ACC112 (cell line): Measurements from ENCODE around the gene PRUNE2.
"Not testable (repeated sequence)": the region's sequence is repeated elsewhere in the genome, so short reads cannot be mapped to it uniquely, and the experiment has no call there.

ENCODE experiments used
- H2AFZ ChIP-seq: fragments of 200-600 bp; sonication (generic); one replicate; pipeline ENCODE4 v1.6.0; 2017; ENCODE audit warnings: antibody characterized with exemption, low read length; ENCODE audit not compliant: unreplicated experiment
- H3K27ac ChIP-seq: fragments of 200-600 bp; sonication (generic); 2 replicates; pipeline ENCODE4 v1.5.1; 2014; ENCODE audit warnings: low read depth, mild to moderate bottlenecking, antibody characterized with exemption, low read length, moderate library complexity
- H3K27me3 ChIP-seq: fragments of 200-600 bp; sonication (generic); 2 replicates; pipeline ENCODE4 v1.6.1; 2014; ENCODE audit warnings: mild to moderate bottlenecking, antibody characterized with exemption, low read length, moderate library complexity, mixed read lengths; ENCODE audit not compliant: insufficient read depth
- H3K36me3 ChIP-seq: fragments of 200-600 bp; sonication (generic); 2 replicates; pipeline ENCODE4 v1.6.1; 2016; ENCODE audit warnings: mild to moderate bottlenecking, antibody characterized with exemption, low read length, moderate library complexity, mixed read lengths; ENCODE audit not compliant: insufficient read depth
- H3K4me1 ChIP-seq: fragments of 200-600 bp; sonication (generic); one replicate; pipeline ENCODE4 v1.6.1; 2016; ENCODE audit warnings: low read length, mixed read lengths; ENCODE audit not compliant: insufficient read depth, unreplicated experiment, control insufficient read depth
- H3K4me3 ChIP-seq: fragments of 200-600 bp; sonication (generic); 2 replicates; pipeline ENCODE4 v1.5.1; 2014; ENCODE audit warnings: mild to moderate bottlenecking, low read depth, low read length
- H3K79me2 ChIP-seq: fragments of 200-600 bp; sonication (generic); one replicate; pipeline ENCODE4 v1.6.0; 2016; ENCODE audit warnings: low read length; ENCODE audit not compliant: control insufficient read depth, unreplicated experiment, insufficient read depth

PRUNE2 gene, protein sequence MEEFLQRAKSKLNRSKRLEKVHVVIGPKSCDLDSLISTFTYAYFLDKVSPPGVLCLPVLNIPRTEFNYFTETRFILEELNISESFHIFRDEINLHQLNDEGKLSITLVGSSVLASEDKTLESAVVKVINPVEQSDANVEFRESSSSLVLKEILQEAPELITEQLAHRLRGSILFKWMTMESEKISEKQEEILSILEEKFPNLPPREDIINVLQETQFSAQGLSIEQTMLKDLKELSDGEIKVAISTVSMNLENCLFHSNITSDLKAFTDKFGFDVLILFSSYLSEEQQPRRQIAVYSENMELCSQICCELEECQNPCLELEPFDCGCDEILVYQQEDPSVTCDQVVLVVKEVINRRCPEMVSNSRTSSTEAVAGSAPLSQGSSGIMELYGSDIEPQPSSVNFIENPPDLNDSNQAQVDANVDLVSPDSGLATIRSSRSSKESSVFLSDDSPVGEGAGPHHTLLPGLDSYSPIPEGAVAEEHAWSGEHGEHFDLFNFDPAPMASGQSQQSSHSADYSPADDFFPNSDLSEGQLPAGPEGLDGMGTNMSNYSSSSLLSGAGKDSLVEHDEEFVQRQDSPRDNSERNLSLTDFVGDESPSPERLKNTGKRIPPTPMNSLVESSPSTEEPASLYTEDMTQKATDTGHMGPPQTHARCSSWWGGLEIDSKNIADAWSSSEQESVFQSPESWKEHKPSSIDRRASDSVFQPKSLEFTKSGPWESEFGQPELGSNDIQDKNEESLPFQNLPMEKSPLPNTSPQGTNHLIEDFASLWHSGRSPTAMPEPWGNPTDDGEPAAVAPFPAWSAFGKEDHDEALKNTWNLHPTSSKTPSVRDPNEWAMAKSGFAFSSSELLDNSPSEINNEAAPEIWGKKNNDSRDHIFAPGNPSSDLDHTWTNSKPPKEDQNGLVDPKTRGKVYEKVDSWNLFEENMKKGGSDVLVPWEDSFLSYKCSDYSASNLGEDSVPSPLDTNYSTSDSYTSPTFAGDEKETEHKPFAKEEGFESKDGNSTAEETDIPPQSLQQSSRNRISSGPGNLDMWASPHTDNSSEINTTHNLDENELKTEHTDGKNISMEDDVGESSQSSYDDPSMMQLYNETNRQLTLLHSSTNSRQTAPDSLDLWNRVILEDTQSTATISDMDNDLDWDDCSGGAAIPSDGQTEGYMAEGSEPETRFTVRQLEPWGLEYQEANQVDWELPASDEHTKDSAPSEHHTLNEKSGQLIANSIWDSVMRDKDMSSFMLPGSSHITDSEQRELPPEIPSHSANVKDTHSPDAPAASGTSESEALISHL (N-terminal part only)

DNA sequence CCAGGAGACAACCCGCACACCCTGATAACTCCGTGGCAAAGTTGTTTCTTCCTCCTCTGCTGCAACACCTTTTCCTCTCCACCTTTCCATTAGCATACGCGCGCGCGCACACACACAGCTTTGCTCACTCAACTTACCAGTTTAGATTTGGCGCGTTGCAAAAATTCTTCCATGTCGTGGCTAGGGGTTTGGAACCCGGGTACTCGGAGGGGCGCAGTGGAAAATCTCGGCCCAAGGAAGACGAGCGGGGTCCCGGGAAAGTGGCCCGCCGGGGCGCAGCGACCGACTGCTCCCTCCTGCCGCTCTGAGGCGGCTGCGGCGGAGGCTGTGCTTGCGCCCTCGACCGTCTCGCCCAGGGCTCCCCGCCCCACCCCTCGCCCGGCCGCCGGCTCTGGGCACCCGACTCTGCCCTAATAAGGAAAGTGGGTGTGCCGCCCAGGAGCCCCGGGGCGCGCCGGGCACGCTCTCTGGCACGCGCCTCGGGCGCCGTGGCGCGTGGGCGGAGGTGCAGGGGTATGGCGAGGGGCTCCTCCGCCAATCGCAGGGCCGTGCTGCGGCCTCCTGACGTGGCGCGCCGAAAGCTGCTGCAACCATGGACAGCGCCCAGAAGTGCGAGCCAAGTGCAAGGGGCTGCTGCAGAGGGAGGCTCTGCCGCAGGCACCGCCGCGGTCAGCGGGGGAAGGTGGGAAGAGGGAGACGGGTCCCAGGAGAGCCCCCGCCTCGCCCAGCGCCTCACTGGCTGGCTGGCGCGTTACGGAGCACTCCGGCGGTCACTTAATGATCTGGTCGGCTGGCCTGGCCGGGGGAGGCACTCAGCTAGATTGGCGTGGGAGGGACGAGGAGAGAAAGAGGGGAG, at the start of gene PRUNE2:
Gene PRUNE2 (minus strand): TSS at position 324 of the 856 bp plus-strand sequence. CDS start 151 bp downstream, at position 173.
- H3K79me2 ChIP-seq, result peaks cover 14% of the 10 kb centered on the region
- peaks cover 12% of the 10 kb centered on the region for H3K4me1 ChIP-seq
- H3K4me3 ChIP-seq, result peak within 1 kb of the TSS; percentile 87
- peak within 1 kb of the TSS; percentile 74 for H2AFZ ChIP-seq
- H3K27me3 ChIP-seq, result no peaks in the 10 kb centered on the region
- no peak within 1 kb of the TSS for H3K27ac ChIP-seq
- H3K36me3 ChIP-seq, result no peaks in the 10 kb centered on the region

DNA sequence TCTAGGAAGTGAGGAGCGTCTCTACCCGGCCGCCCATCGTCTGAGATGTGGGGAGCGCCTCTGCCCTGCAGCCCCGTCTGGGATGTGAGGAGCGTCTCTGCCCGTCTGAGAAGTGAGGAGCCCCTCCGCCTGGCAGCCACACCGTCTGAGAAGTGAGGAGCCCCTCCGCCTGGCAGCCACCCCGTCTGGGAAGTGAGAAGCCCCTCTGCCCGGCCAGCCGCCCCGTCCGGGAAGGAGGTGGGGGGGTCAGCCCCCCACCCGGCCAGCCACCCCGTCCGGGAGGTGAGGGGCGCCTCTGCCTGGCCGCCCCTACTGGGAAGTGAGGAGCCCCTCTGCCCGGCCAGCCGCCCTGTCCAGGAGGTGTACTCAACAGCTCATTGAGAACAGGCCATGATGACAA, 49.5 kb upstream of the PRUNE2 start:
- H3K27ac ChIP-seq, H3K4me3 ChIP-seq, H3K36me3 ChIP-seq, H2AFZ ChIP-seq, H3K4me1 ChIP-seq, H3K27me3 ChIP-seq, H3K79me2 ChIP-seq: not testable (repeated sequence)

DNA sequence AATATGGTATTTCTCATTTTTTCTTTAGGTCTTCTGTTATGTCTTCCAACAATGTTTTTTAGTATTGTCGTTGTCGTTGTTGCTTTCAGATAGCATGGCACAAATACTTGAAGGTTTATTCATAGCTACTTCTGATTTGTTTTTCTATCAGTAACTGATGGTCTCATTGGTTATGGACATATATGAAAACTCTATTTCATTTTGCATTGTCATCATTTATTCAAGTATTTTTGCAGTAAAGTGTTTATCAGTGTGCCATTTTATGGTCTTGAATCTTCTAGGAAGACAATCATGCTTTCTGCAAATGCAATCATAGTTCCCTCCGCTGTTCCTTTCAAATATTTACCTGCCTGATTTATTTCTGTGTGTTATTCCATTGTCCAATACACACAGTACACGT, 44.0 kb upstream of the PRUNE2 start:
- H3K79me2 ChIP-seq, result no peaks in the 10 kb centered on the region
- no peak overlapping the region for H3K4me3 ChIP-seq
- no peaks in the 10 kb centered on the region for H3K36me3 ChIP-seq
- no peak overlapping the region for H3K27ac ChIP-seq
- H3K27me3 ChIP-seq, result no peaks in the 10 kb centered on the region
- H3K4me1 ChIP-seq, result no peaks in the 10 kb centered on the region
- no peak overlapping the region for H2AFZ ChIP-seq

DNA sequence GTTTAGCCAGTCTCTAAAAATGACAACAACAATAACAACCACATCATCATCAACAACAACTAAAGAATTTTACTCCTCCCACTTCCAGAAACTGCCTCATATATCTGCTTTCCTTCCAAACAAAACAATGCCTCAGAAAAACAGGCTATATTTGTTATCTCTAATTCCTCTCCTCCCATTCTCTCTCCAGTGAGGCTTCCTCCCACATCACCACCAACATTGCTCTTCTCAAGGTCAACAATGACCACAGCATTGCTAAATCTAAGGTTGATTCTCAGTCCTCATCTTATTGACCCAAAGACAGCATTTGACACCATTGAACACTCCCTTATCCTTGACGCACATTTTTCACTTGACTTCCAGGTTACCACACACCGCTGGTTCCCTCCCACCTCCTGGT, 38.1 kb upstream of the PRUNE2 start:
- no peaks in the 10 kb centered on the region for H3K4me1 ChIP-seq
- H3K36me3 ChIP-seq, result no peaks in the 10 kb centered on the region
- H3K27me3 ChIP-seq, result no peaks in the 10 kb centered on the region

DNA sequence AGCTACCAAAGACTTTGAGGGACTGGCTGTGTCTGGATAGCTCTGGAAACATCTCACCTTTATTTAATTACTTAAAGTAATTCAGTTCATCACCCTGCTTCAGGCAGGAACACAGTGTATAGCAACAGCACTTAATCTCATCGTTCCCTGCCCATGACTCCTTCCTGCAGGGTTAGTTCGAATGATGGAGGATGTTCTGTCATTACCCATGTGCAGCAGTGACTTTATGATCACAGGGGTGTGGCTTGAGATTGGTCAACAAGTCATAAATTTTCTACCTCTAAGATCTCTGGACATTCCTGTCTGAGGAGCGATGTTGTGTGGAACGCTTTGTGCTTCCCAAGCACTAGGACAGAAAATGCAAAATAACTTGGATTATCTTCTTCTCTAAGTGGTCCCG, 37.1 kb upstream of the PRUNE2 start:
- Histone ChIP-seq H3K4me1 (no peaks in the 10 kb centered on the region), H3K79me2 (no peaks in the 10 kb centered on the region), H2AFZ (no peak overlapping the region), H3K27ac (no peak overlapping the region), H3K27me3 (no peaks in the 10 kb centered on the region), H3K36me3 (no peaks in the 10 kb centered on the region), H3K4me3 (no peak overlapping the region)

More for the DNA sequence above, 38.1 kb upstream of the PRUNE2 start:
- Histone ChIP-seq H3K79me2 (no peaks in the 10 kb centered on the region), H2AFZ (no peak overlapping the region), H3K4me3 (no peak overlapping the region), H3K27ac (no peak overlapping the region)

DNA sequence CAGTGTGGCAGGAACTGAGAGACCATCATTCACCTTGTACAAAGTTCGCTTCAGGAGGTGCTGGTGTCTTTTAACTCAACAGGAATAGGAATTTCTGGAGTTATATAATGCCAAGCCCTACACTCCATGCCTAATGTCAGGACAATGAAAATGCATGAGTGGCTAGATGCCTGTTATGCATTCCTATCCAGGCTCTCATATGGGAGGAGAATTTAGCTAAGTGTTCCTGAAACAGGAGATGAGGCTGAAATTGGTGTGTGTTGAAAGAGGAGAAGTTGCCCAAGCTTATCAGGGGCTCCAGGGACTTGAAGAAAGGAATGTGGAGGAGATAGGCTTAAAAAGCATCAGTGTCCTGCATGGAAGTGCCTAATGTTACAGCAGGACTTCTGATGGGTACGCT, 26.8 kb upstream of the PRUNE2 start:
- Histone ChIP-seq H3K27ac (no peak overlapping the region), H3K36me3 (no peaks in the 10 kb centered on the region), H3K27me3 (no peaks in the 10 kb centered on the region), H3K79me2 (no peaks in the 10 kb centered on the region), H3K4me3 (no peak overlapping the region), H3K4me1 (peaks cover 19% of the 10 kb centered on the region), H2AFZ (no peak overlapping the region)

DNA sequence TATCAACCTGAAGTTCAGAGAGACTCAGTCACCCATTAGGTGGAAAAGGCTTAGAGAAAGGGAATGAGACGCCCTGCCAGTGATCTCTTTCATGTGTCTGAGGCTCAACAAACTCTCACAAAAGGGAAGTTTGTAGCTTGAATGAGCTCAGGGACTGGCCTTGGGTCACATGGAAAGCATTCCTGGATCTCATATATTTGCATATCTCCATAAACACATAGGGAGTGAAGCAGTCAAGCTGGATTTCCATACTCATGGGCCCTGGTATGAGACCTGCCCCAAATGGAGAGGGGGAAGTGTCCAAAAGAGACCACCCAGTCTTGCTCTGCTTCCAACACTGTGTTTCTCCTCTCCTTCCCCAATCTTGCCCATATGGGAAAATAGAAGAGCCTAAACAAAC, 26.4 kb upstream of the PRUNE2 start:
- no peak overlapping the region for H3K27ac ChIP-seq
- no peaks in the 10 kb centered on the region for H3K27me3 ChIP-seq
- peaks cover 24% of the 10 kb centered on the region for H3K4me1 ChIP-seq
- H2AFZ ChIP-seq, result no peak overlapping the region
- no peaks in the 10 kb centered on the region for H3K79me2 ChIP-seq
- H3K4me3 ChIP-seq, result no peak overlapping the region
- no peaks in the 10 kb centered on the region for H3K36me3 ChIP-seq

DNA sequence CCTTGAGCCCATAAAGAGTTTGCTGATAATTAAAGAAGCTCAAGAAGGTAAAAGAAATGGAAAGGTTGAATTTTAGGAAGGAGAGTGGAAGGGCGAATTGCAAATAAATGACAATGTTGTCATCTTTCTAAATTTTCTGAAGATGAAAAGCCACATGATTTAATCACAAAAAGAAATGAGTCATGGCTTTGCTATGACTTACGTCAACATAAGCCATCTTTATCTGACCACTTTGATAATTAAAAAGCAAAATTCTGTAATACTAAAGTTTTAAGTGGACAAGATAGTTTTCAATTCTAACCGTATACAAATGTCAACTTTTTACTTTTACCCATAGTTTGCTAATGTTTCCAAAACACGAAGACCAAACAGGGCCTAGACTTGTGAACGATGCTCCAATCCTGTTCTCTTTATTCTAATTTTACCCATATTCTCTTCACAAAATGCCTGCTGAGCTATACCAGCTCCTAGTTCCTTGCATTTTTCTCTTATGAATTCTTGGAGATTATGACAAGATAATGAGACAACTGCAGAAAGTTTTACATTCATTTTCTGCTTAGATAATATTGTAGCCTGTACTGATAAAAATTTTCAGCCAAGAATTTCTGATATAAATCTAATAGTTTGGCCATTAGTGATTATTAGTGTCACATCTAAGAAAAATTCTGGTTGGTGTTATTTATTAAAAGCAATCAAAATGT, 21.8 kb upstream of the PRUNE2 start:
- Histone ChIP-seq H3K27ac (peak overlapping the region; percentile 98), H3K27me3 (no peaks in the 10 kb centered on the region), H3K4me3 (peak overlapping the region; percentile 15; the same call in 1 of the 2 replicates), H3K4me1 (peaks cover 38% of the 10 kb centered on the region), H3K79me2 (no peaks in the 10 kb centered on the region), H2AFZ (peak overlapping the region; percentile 53), H3K36me3 (0 out of 2 replicates have a peak, but pooled peaks cover 4% of the 10 kb centered on the region)

DNA sequence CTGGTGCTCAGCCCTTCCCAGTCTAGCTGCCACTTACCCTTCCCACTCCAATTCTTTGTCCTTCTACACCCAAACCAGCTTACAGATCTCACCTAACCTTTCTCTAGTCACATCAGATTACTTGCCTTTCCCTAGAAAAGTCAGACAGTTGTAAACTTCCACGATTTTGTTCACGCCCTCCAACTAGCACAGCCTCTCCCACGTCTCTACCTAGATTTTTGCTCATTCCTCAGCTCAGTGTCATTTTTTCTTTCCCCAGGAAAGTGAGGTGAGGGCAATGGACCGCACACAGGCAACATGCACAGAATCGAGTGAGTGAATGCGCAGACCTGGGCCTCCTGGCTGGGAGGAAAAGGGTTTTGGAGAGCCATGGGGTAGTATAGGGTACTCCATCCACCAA, 20.9 kb upstream of the PRUNE2 start:
- no peak overlapping the region for H2AFZ ChIP-seq
- H3K79me2 ChIP-seq, result no peaks in the 10 kb centered on the region
- peaks cover 33% of the 10 kb centered on the region for H3K4me1 ChIP-seq
- H3K27ac ChIP-seq, result peak overlapping the region; percentile 98
- H3K27me3 ChIP-seq, result no peaks in the 10 kb centered on the region
- H3K36me3 ChIP-seq, result 0 out of 2 replicates have a peak, but pooled peaks cover 4% of the 10 kb centered on the region
- H3K4me3 ChIP-seq, result peak overlapping the region; percentile 15; the same call in 1 of the 2 replicates
